PFSK-1 (cell line): ENCODE data around the gene AFTPH.
A peak's percentile ranks its signal among the peaks of the same experiment; 100 is the strongest.

ENCODE experiments used
- FOXP2 ChIP-seq: optimal IDR thresholded peaks from 2 replicates; pipeline ENCODE3; 2011; ENCODE audit warnings: borderline replicate concordance, control low read depth, inconsistent platforms; ENCODE audit not compliant: insufficient read depth; ENCODE audit errors: extremely low read length, extremely low read depth
- POLR2AphosphoS5 ChIP-seq: IDR thresholded peaks from 2 replicates; pipeline ENCODE4 v1.6.1; 2012; ENCODE audit warnings: low read depth, mild to moderate bottlenecking, control low read depth, low read length, moderate library complexity
- TAF1 ChIP-seq: IDR thresholded peaks from 2 replicates; pipeline ENCODE4 v1.6.1; 2012; ENCODE audit warnings: low read length, control low read depth, borderline replicate concordance; ENCODE audit not compliant: insufficient read depth

DNA sequence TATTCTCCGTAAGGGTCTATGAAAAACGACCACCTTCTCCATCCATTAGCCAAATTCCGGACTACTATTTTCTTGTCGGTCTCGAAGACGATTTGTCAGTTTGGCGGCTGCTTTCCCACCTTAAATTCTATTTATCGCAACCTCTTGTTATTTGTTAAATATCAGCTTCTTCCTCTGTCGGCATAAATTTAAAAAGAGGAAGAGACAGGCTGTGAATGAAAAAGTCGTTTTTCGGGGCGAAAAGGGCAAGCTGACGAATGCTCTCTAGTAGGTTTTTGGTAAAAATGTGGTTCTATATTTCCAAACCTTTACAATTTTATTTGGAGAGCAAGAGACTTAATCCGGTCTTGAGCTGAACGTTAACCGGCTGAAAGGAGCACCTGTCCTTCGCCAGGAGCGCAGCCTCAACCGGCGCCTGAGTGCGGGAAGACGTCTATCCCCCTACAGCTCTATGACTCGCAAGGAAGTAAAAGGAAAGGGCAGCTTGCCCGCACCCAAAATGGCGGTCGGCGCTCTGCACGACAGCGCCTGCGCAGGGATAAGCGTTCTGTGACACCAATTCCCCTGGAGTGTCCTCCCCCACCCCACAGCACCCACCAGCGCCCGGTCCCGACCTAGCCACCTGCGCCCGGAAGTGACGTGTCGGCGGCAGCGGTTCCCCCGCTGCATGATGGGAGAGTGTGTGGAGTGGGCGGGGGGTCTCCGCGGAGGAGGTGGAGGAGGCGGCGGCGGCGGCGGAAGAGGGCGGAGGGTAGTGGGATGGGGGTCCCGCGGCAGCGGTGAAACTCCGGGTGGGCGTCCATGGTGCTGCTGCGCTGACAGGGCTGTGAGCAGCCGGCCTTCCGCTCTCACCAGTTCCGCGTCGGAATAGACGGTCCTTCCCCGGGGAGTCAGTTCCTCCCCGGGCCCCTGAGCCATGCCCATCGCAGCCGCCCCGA, at the start of gene AFTPH:
- peak; percentile 20; the same call in 1 of the 2 replicates for TF ChIP-seq POLR2AphosphoS5
- no peak; the same call in 1 of the 2 replicates for TF ChIP-seq TAF1
- peak; percentile 88 for TF ChIP-seq FOXP2
